22Rv1 (cell line): Measurements from ENCODE around the gene NPFF.

Experiments
- CTCF ChIP-seq: fragments of 450-650 bp; IDR thresholded peaks from 2 replicates; pipeline ENCODE4 v1.5.1; 2017; ENCODE audit warnings: mild to moderate bottlenecking
- ZFX ChIP-seq: fragments of 450-650 bp; IDR thresholded peaks from 2 replicates; pipeline ENCODE4 v1.6.1; 2017; ENCODE audit warnings: antibody characterized with exemption, borderline replicate concordance

DNA sequence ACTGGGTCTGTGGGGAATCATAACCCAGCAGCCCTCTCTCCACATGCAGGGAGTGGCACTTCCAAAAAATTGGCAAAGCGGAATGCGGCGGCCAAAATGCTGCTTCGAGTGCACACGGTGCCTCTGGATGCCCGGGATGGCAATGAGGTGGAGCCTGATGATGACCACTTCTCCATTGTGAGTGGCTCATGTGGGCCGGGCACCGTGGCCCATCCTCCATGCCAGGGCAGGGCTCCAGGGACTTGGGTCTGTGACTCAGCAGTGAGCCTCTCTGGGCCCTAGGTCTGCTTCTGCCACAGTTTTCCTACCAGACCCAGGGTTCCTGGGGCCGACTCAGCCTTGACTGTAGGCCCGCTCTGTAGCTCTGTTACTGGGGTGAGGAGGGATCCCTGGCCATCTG, 2.2 kb downstream of the NPFF start:
- no peak for TF ChIP-seq CTCF
- no peak for TF ChIP-seq ZFX
